Stimulated activated naive CD4-positive, alpha-beta T cell (primary cell): ENCODE measurements around the gene APBB1.

Experiments used
- DNase-seq, 6 experiments: peaks; one replicate each; lab custom pipeline; 2025; lab: John Stamatoyannopoulos, UW

APBB1 gene

DNA sequence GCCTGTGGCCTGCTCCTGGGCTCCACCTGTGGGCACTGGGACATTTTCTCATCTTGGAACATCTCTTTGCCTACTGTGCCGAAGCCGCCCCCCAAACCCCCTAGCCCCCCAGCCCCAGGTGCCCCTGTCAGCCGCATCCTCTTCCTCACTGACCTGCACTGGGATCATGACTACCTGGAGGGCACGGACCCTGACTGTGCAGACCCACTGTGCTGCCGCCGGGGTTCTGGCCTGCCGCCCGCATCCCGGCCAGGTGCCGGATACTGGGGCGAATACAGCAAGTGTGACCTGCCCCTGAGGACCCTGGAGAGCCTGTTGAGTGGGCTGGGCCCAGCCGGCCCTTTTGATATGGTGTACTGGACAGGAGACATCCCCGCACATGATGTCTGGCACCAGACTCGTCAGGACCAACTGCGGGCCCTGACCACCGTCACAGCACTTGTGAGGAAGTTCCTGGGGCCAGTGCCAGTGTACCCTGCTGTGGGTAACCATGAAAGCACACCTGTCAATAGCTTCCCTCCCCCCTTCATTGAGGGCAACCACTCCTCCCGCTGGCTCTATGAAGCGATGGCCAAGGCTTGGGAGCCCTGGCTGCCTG is 27.3 kb downstream of the APBB1 start:
- peak in 1 of 6 experiments; percentile 56 for DNase-seq

DNA sequence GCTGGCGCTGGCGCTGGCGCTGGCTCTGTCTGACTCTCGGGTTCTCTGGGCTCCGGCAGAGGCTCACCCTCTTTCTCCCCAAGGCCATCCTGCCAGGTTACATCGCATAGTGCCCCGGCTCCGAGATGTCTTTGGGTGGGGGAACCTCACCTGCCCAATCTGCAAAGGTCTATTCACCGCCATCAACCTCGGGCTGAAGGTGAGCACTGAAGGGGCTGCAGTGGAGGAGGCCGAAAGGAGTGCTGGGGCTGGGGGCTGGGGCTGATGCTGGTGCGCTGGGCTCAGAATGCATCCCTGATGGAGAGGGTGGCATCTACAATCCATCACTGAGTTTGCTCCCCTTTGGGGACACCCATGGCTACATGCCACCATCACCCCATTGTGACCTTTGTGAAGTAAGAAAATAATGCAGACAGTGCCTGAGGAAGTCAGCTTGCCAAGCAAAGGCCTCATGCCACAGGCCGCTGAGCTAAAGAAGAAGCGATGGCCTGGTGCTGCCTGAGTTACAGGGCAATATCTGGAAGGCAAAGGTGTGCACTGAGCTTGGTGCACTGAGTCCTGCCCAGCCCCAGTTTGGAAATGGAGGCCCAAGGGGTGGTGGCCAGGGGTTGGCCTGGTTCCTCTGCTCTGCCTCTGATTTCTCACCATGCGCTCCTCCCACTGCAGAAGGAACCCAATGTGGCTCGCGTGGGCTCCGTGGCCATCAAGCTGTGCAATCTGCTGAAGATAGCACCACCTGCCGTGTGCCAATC is 28.0 kb downstream of the APBB1 start:
- DNase-seq: peak in 3 of 6 experiments; percentile 41 to 62 (median 59)

DNA sequence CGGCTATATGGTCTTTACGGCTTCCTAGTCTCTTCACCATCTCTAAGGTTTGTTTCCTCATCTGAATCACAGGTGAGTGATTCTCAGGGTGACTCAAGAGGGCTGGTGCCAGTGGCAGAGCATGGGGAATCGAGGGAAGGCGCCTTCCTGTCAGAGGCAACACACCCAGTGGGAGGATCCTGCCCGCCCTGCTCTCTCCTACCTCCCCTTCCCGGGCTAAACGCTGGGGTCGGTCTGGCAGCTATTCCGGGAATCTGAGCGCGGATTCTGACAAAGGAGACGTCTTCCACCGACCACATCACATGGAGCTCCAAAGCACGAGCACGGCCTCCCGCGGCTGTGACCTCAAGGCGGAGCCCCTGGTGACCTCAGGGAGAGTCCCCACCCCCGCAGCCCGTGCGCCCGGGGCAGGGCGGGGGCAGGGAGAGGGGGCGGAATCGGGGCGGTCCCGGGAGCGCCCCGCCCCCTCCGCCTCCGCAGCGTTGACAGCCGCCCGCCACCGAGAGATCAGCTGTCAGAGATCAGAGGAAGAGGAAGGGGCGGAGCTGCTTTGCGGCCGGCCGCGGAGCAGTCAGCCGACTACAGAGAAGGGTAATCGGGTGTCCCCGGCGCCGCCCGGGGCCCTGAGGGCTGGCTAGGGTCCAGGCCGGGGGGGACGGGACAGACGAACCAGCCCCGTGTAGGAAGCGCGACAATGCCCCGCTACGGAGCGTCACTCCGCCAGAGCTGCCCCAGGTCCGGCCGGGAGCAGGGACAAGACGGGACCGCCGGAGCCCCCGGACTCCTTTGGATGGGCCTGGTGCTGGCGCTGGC is 28.8 kb downstream of the APBB1 start, which contains the start of gene SMPD1:
Gene SMPD1, plus strand, starts transcription at position 570 of the 813 bp plus-strand sequence. Its CDS starts 125 bp downstream, at position 695.
- peak; percentile 91 to 93 (median 92) for DNase-seq

DNA sequence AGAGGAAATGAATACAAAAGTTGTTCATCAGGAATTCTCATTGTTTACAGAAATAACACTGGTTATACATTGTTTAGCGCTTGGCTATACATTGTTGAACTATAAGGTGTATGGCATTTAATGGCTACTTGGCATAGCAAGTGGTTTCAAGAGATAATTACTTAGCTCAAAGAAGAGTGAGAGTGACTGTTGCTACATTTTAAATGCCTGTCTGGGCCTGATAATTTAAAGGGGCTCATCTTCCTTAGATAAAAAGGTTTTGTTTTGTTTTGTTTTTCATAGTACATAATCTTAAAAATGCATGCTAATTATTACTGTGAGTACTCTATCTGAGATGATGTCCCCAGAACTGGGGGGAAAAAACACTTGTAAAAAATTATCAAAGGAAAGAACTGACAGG is 30.1 kb downstream of the APBB1 start:
- DNase-seq: no peak

DNA sequence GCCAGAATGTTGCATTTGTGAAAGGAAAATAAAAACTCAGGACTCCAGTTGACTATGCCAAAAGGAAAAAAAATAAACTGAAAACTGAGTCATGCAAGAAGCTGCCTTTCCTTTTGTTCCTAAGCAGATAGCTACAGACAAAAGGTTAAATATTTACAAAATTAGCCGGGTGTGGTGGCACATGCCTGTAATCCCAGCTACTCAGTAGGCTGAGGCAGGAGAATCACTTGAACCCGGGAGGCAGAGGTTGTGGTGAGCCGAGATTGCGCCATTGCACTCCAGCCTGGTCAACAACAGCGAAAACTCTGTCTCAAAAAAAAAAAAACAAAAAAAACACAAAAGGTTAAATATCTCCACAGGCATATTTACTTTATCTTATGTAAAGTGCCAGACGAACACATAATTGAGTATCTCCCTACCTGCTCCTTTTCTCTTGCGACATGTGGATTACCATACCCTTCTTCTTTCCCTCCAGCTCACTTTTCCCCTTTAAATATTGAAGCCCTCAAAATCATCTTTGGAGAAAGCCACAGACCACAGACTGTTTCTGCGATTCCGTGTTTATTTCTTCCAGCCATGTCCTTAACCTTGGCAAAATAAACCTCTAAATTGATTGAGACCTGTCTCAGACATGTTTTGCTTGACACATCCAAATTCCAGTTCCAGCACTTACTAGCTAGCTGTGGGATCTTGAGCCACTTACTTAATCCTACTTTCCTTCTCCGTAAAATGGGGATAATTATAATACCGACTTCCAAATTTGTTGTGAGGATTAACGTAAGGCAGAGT is 30.9 kb downstream of the APBB1 start:
- DNase-seq: no peak

DNA sequence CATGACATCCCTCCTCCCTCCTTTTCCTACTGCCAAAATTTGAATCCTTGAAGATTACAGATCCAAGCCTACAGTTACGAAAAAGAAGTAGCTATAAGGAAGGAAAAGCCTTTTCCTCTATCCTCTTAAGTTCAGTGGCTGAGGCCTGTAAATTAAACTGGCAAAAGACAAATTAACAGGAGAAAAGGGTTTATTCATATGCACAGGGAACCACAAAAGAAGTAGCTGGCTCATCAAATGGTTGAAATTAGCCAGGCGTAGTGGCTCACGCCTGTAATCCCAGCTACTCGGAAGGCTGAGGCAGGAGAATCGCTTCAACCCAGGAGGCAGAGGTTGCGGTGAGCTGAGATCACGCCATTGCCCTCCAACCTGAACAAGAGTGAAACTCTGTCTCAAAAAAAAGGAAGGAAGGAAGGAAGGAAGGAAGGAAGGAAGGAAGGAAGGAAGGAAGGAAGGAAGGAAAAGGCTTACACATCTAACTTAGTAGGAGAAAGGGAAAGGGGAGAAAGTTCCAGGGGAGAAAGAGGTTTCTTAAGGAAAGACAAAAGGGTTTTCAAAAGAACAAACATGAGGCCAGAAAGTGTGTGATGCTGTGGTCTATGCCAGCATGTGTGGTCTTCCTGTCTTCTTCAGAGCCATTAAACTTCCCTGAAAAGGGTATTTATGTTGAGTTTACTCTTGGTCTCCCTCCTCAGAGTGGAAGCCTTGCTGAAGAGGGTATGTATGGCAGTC is 33.7 kb downstream of the APBB1 start:
- no peak for DNase-seq

DNA sequence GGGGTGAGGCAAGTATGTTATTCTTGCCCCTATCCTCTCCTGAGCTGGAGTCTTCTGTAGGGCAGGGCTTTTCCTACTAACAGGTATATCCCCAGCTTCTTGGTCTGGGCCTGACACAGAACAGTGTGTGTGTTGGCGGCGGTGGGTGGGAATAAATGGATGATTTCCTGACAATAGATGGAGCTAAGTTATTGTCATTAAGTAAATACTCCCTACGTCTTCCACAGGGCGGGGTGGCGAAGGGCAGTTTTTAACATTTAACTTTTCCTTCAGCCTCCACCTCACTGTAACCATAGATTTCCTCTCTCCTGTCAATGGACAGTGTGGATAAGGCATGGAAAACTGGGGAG is 40.3 kb downstream of the APBB1 start:
- DNase-seq: no peak

DNA sequence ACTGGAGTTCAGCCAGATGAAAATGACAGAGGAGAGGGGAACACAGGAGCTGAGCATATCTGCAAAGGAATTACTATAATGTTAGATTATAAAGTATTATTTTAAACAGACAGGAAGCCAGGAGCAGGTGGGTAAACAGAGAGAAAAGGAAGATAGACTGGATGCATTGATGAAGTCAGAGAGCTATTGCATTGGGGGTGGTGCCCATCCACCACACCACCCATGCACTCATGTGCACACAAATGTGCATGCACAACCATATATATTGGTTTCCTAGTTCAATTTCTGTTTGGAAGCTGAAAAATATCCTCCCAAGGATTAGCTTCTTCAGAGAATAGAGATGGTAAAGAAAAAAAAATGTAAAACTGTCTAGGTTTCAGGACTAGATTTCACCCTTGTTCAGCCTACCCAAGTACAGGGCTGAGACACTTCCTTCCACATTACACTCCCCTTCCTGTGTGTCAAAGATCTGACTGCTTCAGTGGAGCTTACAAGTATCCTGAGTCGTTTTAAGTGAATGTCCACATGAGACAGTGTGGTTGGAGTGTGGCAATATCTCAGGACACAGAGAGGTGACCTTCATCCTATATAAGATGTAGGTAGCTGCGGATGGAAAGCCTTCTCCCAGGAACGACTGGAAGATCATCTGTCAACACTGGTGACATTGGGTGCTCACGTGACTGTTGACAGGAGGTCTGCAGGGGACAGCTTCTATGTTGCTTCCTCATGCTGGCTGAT is 40.8 kb downstream of the APBB1 start:
- DNase-seq: peak in 3 of 6 experiments; percentile 16 to 57 (median 35)

DNA sequence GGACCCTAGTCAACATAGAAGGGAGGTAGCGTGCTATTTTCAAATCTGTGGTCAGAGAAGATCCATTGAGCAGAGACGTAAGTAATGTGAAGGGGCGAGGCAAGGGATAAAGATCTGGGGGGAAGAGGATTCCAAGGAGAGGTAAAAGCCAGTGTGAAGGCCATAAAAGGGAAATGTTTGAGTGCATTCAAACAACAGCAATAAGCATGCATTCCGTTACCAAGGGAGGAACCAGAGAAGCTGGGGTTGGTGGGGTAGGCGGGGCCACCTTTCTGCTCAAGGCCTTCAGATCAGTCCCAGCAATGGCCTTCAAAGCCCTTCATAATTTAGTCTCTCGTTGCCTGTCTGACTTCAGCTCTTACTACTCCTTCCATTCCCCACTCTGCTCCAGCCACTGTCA is 47.1 kb downstream of the APBB1 start:
- no peak for DNase-seq

DNA sequence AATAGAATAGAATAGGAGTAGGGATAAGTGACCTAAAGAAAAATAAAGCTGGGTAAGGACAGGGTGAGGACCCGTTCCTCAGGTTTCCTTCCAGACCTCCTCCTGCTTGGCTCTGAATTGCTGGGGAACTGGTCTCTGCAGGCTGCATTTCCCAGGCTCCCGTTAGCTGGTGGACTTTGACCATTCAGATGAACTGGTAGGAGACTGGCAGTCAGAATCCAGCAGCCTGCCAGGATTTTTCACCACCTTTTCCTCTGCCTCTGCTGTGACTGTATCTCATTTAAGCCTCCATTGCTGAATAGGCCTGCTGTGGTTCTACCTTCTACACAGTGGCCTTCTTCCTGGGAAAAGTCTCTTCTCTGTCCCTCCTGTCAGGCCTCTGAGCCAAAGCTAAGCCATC is 53.2 kb downstream of the APBB1 start:
- no peak for DNase-seq

DNA sequence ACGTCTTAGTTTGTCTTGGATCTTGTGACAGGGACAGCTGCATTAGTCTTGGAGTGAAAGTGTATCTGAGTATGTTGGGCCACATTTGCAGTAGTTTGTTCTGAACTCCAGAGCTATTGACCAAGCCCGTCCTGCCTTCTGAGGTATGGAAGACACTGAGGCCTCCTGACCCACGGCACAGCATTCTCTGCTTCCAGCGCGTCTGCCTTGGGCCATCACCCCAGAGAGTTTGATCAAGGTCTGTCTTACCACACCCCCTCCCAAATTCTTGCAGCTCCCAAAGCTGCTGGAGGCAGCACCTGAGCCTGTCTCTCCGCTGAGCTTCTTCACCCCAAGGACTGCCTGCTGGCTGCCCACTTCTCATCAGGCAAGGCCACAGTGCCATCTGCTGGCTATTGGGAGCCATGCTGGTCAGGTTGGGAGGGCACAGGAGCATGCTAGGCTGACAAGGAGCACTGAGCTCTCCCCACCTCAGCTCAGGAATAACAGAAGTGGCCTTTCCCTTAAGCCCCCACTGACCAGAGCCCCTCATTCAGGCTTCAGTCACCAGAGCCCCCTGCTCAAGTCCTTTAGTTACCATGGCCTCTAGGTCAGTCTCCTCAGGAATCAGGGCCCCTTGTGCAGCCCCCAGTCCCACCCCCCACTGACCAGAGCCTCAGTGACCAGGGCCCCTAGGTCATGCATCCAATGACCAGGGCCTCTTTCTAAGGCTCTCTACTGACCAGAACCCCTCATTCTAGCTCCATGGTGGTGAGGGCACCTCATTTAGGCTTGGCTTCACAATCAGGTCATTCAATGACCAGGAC is 55.8 kb downstream of the APBB1 start:
- peak; percentile 22 to 59 (median 39) for DNase-seq

DNA sequence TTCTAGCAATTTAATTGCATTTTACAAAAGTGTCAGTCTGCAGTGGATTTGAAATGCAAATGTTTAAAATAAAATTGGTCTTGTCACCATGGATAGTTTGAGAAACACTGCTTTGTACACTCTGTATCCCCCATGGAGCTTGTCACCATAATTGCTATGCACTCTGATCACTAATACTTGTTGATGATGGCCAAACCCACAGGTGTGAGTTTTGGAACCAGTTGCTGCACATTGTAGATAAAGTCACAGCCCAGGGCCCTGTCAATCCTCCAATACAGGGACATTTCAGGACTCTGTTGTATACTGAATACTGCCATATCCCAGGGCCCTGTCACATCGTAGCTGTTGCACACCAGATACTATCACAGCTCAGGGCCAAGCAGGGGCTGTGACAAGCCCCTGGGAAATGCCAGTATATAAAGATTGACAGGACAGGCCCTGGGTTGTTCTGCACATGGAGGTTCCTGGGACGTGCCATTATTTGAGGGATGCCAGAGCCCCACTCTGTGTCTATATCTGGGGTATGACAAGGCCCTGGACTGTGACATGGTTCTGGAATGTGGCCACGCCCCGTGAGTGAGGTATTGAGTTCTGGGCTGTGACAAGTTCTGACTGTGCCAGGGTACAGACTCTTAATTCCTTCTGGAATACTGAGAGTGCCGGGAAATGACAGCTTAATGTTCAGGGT is 56.6 kb downstream of the APBB1 start:
- no peak for DNase-seq

DNA sequence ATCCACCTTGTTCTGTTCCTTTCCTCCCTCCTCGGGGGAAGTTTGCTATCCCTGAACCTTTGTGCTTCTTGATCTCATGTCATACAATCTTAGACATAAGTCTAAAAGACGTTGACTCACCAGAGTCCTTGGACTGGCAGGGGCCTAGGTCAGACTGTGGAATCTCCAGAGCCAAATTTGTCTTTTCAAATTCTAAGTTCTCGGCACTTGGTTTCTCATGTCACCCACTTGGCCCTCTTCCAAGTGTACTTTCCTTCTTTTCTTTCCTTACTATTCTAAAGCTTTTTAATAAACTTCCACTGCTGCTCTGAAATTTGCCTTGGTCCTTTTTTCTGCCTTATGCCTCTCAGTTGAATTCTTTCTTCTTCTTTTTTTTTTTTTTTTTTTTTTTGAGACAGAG is 58.7 kb downstream of the APBB1 start:
- DNase-seq: no peak

DNA sequence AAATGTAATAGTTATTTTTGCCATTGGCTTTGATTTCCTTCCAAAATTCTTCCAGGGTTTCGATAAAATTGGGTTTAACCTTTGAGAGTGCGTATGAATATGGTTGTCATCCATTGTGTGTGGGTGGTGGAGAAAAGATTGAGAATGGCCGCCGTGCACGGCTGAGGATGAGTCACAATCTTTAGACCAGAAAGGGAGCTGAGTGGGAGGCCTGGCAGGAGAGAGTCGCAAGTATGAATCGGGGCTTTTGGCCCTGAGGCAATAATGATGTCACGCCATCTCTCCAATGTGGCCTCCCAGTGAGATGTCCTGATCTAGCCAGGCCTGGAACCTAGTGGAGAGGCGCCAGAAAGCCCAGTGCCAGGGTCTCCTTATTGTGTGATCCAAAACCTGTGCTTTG is 61.7 kb downstream of the APBB1 start:
- DNase-seq: no peak

DNA sequence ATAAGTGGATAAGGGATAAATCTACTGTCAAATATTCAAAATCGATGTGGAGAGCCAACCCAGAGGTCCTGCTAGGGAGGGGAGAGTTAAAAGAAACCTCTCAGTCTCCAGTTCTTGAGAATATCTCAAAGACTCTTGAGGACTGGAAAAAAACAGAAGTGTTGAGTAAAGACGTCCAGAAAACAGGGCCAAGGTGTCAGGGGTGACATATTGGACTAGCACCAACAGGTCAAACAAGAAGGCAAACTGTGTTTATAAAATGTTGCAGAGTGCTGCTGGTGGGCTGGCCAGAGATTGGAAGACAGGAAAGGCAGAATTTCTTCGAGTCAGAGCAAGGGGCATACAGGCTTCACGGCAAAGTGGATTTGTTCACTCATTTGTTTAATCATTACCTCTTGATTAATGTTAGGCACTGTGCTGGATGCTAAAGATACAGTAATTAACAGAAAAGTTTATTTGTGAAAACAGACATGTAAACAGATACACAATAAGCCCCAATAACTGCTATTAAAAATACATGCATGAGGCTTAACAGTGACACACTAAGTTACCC is 62.3 kb downstream of the APBB1 start:
- DNase-seq: no peak

DNA sequence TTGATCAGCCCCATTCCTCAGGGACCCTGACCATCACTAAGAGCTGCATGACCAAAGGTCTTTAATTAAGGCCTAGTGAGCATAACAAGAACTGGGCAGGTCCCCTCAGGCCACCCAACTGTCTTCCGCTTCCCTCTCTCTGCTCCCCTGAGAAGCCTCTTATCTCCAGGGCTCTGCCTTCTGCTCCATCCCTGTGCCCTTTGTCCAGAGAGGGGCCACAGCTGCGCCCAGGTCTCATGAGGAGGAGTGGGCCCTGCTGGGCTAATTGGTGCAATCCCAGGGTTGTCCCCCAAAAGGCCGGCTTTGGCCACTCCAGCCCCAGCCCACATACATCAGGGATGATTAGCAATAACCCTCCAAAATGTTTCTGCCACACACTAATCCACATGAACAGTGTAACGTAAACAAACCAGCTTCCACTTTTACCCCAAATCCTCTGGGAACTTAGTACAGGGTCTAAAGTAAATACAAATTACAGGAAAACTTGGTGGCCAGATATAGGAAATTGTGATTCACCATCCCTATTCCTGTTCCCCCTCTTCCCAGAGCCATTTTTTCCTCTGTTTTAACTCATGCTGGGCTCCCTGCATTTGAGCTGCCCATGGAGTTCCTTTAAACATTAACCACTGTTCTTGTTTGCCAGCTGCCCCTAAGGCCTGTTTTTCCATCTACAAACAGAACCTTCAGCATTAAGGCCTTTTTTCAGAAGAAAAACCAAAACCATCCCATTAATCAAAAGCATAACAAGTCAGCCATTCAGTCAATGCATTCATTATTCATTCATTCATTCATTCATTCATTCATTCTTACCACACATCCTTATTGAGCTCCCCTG is 64.0 kb downstream of the APBB1 start:
- no peak for DNase-seq

DNA sequence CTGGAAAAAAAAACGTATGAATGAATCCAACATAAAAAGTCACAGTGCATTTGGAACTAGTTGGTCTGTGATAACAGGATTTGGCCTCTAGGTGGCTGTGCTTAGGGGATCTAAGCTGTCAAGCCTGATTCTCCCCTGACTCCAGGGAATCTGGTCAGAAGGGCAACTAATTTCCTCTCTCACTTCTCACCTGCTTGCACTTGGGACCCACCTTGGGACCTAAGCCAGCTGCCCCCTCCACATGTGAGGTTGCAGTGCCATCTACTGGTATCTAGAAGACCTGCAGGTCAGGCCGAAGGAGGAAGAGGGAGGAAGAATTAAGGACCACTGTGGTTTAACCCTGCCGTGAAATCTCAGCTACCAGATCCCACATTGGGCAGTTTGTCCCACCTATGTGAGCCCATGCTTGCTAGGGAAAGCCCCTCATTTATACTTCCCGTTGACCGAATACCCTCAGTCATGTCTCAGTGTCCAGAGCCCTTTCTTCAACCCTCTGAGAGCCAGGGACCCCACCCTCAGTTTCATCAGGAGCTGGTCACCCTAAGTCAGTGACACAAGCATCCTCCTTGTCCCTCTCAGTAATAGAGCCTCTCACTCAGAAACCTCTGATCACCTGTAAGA is 65.4 kb downstream of the APBB1 start:
- DNase-seq: peak; percentile 7 to 62 (median 34)
